HCT116 (cell line): ENCODE results near the gene FITM2.

Experiments used
- CTCF ChIP-seq, 3 experiments: fragments of 200-600 bp in 1 of 3; sonication (generic) in 1 of 3; IDR thresholded peaks in 2 of 3; conservative IDR thresholded peaks in 1 of 3; 2 replicates each; pipeline ENCODE4 v1.5.1; 2012 to 2017; ENCODE audit warnings: low read depth in 2 of 3, low read length in 2 of 3, antibody characterized with exemption in 1 of 3, borderline replicate concordance in 1 of 3, control low read depth in 1 of 3, mild to moderate bottlenecking in 1 of 3, mixed read lengths in 1 of 3, mixed run types in 1 of 3, moderate library complexity in 1 of 3; ENCODE audit not compliant: insufficient read depth in 1 of 3
- EZH2 ChIP-seq: fragments of 200-600 bp; sonication (generic); IDR thresholded peaks from 2 replicates; pipeline ENCODE4 v1.6.1; 2017; ENCODE audit warnings: antibody characterized with exemption, mixed run types
- EZH2phosphoT487 ChIP-seq: fragments of 200-600 bp; IDR thresholded peaks from 2 replicates; pipeline ENCODE4 v1.6.1; 2018; ENCODE audit warnings: antibody characterized with exemption, borderline replicate concordance
- FOSL1 ChIP-seq: IDR thresholded peaks from 2 replicates; pipeline ENCODE4 v1.6.1; 2012; ENCODE audit warnings: low read depth
- POLR2A ChIP-seq: IDR thresholded peaks from 2 replicates; pipeline ENCODE4 v1.7.0; 2011; ENCODE audit warnings: borderline replicate concordance; ENCODE audit not compliant: insufficient read depth, insufficient read length; ENCODE audit errors: extremely low read depth
- POLR2AphosphoS5 ChIP-seq: IDR thresholded peaks from 2 replicates; pipeline ENCODE4 v1.6.1; 2011; ENCODE audit warnings: mild to moderate bottlenecking, low read depth, low read length, moderate library complexity
- RAD21 ChIP-seq: IDR thresholded peaks from 2 replicates; pipeline ENCODE4 v1.6.1; 2012; ENCODE audit warnings: low read depth, mild to moderate bottlenecking
- SIN3A ChIP-seq: IDR thresholded peaks from 2 replicates; pipeline ENCODE4 v1.6.1; 2012; ENCODE audit warnings: low read depth

- TF ChIP-seq CTCF (IDR thresholded peaks at IDR 0.05 in 2 of 3, conservative IDR thresholded peaks at IDR 0.05 in 1 of 3; ENCODE audit: borderline replicate concordance in 1 of 3, insufficient read depth in 1 of 3, low read depth in 2 of 3, low read length in 2 of 3) = no peak
- TF ChIP-seq EZH2 = no peak
- TF ChIP-seq RAD21 = no peak
- TF ChIP-seq EZH2phosphoT487 = no peak
- TF ChIP-seq SIN3A = no peak
- TF ChIP-seq POLR2A = no peak
- TF ChIP-seq POLR2AphosphoS5 = no peak
- no peak for TF ChIP-seq FOSL1
These were observed 13.3 kb upstream of the FITM2 start for GRCh38 chr20:44324343-44324742.
